Prostate gland (tissue), 2 donors: Measurements from ENCODE around the gene LSMEM2.

Experiments
- CTCF ChIP-seq, 4 experiments: fragments of 200-600 bp in 2 of 4; fragments of 450-650 bp in 2 of 4; sonication (generic) in 2 of 4; IDR thresholded peaks; 1 replicate in 3 of 4; 2 replicates in 1 of 4; pipeline ENCODE4 v1.5.1; 2016 to 2019; ENCODE audit warnings: antibody characterized with exemption in 4 of 4, mild to moderate bottlenecking in 2 of 4, moderate library complexity in 2 of 4
- POLR2AphosphoS5 ChIP-seq: sonication (generic); formaldehyde crosslinking; IDR thresholded peaks from one replicate; pipeline ENCODE4 v1.6.1; 2017; ENCODE audit warnings: antibody characterized with exemption

GRCh38 chr3:50255251-50255615 lies 23.7 kb upstream of the LSMEM2 start:
- TF ChIP-seq POLR2AphosphoS5 (no peak), CTCF (IDR thresholded peaks at IDR 0.05) (no peak)
